Measurements from ENCODE around the gene DDX1. TPM values are rescaled to one million over a fixed set of nuclear protein-coding genes. Genes with fewer than 3 reads are reported as not detected.

The DDX1 gene
- total RNA-seq, 1 donor from 2014 or later = 167 TPM

- ATAC-seq (no peak), DNase-seq (no peak)
- intact Hi-C loops (cut with micrococcal nuclease) = no loop called here
Measured at GRCh38 chr2:15623481-15623796, 31.8 kb downstream of the DDX1 start.

GRCh38 chr2:15623898-15624541, 32.4 kb downstream of the DDX1 start:
- intact Hi-C loops (cut with micrococcal nuclease) = no loop called here
- ATAC-seq = no peak
- no peak for DNase-seq

GRCh38 chr2:15624903-15625302, 33.2 kb downstream of the DDX1 start:
- ATAC-seq = no peak
- intact Hi-C loops (cut with micrococcal nuclease) = no loop called here

GRCh38 chr2:15625344-15626036, 33.8 kb downstream of the DDX1 start:
- DNase-seq (no peak), ATAC-seq (no peak)
- intact Hi-C loops (cut with micrococcal nuclease) = no loop called here

More at GRCh38 chr2:15624903-15625302, 33.2 kb downstream of the DDX1 start:
- no peak for DNase-seq

GRCh38 chr2:15626126-15626525, 34.5 kb downstream of the DDX1 start:
- intact Hi-C loops (cut with micrococcal nuclease) = no loop called here
- DNase-seq (no peak), ATAC-seq (no peak)

- DNase-seq (no peak), ATAC-seq (no peak)
- intact Hi-C loops (cut with micrococcal nuclease) = no loop called here
Measured at GRCh38 chr2:15626967-15627366, 35.3 kb downstream of the DDX1 start.

- intact Hi-C loops (cut with micrococcal nuclease) = no loop called here
- ATAC-seq (no peak), DNase-seq (no peak)
Measured at GRCh38 chr2:15627817-15628684, 36.4 kb downstream of the DDX1 start.

- ATAC-seq (no peak), DNase-seq (no peak)
- intact Hi-C loops (cut with micrococcal nuclease) = no loop called here
Measured at GRCh38 chr2:15628899-15629855, 37.5 kb downstream of the DDX1 start.

GRCh38 chr2:15630121-15630977, 38.7 kb downstream of the DDX1 start:
- no peak for DNase-seq
- ATAC-seq = peak; percentile 53
- intact Hi-C loops (cut with micrococcal nuclease) = loop anchor here (10.0 kb wide), 2 partner anchors 314 to 654 kb away; partner anchors contain the start of gene MYCN

GRCh38 chr2:15630978-15631719, 39.5 kb downstream of the DDX1 start:
- DNase-seq = no peak
- intact Hi-C loops (cut with micrococcal nuclease) = loop anchor here (10.0 kb wide), 2 partner anchors 314 to 654 kb away; partner anchors contain the start of gene MYCN
- no peak for ATAC-seq

GRCh38 chr2:15631883-15632282, 40.2 kb downstream of the DDX1 start:
- DNase-seq (no peak), ATAC-seq (no peak)
- intact Hi-C loops (cut with micrococcal nuclease) = loop anchor here (10.0 kb wide), 2 partner anchors 313 to 653 kb away; partner anchors contain the start of gene MYCN

GRCh38 chr2:15633043-15633970, 41.6 kb downstream of the DDX1 start:
- intact Hi-C loops (cut with micrococcal nuclease) = loop anchor here (10.0 kb wide), 2 partner anchors 311 to 651 kb away; partner anchors contain the start of gene MYCN
- DNase-seq (no peak), ATAC-seq (no peak)

GRCh38 chr2:15633971-15634346, 42.3 kb downstream of the DDX1 start:
- intact Hi-C loops (cut with micrococcal nuclease) = loop anchor here (10.0 kb wide), 2 partner anchors 311 to 651 kb away; partner anchors contain the start of gene MYCN
- no peak for DNase-seq
- ATAC-seq = no peak

- intact Hi-C loops (cut with micrococcal nuclease) = loop anchor here (5.0 to 10.0 kb wide), 3 partner anchors 310 to 972 kb away; partner anchors contain the start of gene MYCN
- DNase-seq (no peak), ATAC-seq (no peak)
Measured at GRCh38 chr2:15634846-15635490, 43.3 kb downstream of the DDX1 start.

GRCh38 chr2:15636972-15637785, 45.5 kb downstream of the DDX1 start:
- intact Hi-C loops (cut with micrococcal nuclease) = loop anchor here (5.0 to 10.0 kb wide), 3 partner anchors 308 to 970 kb away; partner anchors contain the start of gene MYCN

More at GRCh38 chr2:15636972-15637785, 45.5 kb downstream of the DDX1 start:
- DNase-seq = peak; percentile 78
- ATAC-seq = peak; percentile 87

Data from left ventricle myocardium superior (tissue), 1 donor.